Memory B cell (primary cell): ENCODE measurements around the gene SSRP1.
"Not testable (repeated sequence)": the region's sequence is repeated elsewhere in the genome, so short reads cannot be mapped to it uniquely, and the experiment has no call there.

Experiments used
- ATAC-seq: fragments of 150-1000 bp; cut with Tn5 transposase; 2 replicates; pipeline ENCODE4 v1.10.0; 2021; ENCODE audit warnings: low read depth, mild to moderate bottlenecking, moderate library complexity
- DNase-seq, 2 donors: peaks; one replicate each; pipeline ENCODE4 v3.0.0; 2022; ENCODE audit warnings: low spot score in 2 of 2
- H3K27ac Mint-ChIP-seq: one replicate; pipeline ENCODE4 v1.8.0; 2022; ENCODE audit warnings: mild to moderate bottlenecking, moderate library complexity, mixed read lengths
- H3K27me3 Mint-ChIP-seq: one replicate; pipeline ENCODE4 v1.8.0; 2022; ENCODE audit warnings: mixed read lengths
- H3K36me3 Mint-ChIP-seq: one replicate; pipeline ENCODE4 v1.8.0; 2022; ENCODE audit warnings: mild to moderate bottlenecking, mixed read lengths
- H3K4me1 Mint-ChIP-seq: one replicate; pipeline ENCODE4 v1.8.0; 2022; ENCODE audit warnings: mixed read lengths
- H3K4me3 Mint-ChIP-seq: one replicate; pipeline ENCODE4 v1.8.0; 2022; ENCODE audit warnings: mild to moderate bottlenecking, moderate library complexity, mixed read lengths
- H3K9me3 Mint-ChIP-seq: one replicate; pipeline ENCODE4 v1.8.0; 2022; ENCODE audit warnings: mixed read lengths

The SSRP1 gene

DNA sequence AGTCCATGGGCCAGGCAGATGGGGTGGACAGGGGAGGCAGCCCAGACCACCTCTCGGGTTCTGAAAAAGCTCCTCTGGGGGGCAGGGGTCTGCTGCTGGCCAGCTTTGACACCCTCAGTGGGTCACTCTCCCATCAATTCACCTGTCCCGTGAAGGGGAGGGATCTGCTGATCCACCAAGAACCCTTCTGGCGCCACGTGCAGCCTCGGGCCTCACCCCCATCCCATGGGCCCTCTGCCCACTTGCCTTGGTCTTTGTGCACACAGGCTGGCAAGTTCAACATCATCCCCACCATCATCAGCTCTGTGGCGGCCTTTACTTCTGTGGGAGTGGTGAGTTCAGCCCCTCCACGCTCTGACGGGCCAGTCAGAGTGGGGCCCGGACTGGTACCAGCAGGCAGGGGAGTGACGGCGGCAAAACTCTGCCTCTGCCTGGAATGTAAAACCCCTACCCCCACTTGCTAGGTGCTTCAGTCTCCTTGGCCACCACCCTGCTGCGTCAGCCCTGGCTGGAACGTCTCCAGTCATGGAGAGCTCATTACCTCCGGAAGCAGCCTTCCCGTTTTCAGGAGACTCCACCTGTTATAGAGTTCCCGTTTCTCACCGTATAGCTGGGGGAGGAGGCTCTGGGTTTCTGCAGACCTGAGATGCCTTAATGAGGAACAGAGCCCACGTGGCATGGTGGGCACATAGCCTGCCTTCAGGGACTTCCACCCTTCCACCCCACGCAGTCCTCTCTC, 32.6 kb upstream of the SSRP1 start:
- H3K27me3 Mint-ChIP-seq, result peaks cover 11% of the 10 kb centered on the region
- no peak overlapping the region for H3K27ac Mint-ChIP-seq
- H3K4me3 Mint-ChIP-seq, result no peak overlapping the region
- ATAC-seq (no peak), DNase-seq (no peak)
- H3K9me3 Mint-ChIP-seq, result no peaks in the 10 kb centered on the region
- no peaks in the 10 kb centered on the region for H3K4me1 Mint-ChIP-seq
- no peaks in the 10 kb centered on the region for H3K36me3 Mint-ChIP-seq

DNA sequence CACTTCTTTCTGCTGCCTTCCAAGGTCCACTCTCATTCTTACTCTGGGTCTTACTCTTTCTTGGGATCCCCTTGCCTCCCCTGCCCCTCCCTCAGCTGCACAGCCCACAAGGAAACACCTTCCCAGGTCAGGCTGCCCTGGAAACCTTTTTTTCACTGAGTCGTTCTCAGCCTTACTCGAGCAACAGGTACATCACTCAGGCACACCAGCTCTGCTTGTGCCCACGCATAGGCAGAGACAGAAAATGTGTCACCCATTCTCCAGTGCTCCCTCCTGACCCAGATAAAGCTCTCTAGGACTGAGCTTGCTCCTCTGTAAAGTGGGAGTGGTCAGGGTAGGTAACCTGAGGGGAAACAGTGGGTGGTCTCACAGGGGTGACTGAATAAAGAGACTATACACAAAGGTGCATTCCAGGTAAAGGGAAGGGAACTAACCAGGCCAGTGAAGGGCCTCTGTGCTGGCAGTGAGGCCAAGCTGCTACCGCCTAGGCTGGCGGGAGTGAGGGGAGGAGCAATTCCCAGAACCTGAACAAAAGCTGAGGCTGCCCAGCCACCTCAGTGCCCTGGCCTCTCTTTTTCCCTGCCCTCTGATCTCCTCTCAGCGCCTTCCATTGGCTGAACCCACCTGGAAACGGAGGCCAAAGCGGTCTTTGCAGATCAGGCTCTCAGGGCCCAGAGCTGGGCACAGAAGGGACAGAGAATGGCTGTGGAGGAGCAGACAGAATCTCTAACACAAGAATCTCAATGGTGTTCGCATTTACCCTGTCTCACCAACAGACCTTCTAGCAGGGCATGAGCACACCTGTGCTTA, 29.4 kb upstream of the SSRP1 start:
- H3K36me3 Mint-ChIP-seq, result no peaks in the 10 kb centered on the region
- H3K27me3 Mint-ChIP-seq, result peaks cover 14% of the 10 kb centered on the region
- H3K9me3 Mint-ChIP-seq, result no peaks in the 10 kb centered on the region
- no peak overlapping the region for H3K4me3 Mint-ChIP-seq
- no peak overlapping the region for H3K27ac Mint-ChIP-seq
- DNase-seq (no peak), ATAC-seq (no peak)
- no peaks in the 10 kb centered on the region for H3K4me1 Mint-ChIP-seq

DNA sequence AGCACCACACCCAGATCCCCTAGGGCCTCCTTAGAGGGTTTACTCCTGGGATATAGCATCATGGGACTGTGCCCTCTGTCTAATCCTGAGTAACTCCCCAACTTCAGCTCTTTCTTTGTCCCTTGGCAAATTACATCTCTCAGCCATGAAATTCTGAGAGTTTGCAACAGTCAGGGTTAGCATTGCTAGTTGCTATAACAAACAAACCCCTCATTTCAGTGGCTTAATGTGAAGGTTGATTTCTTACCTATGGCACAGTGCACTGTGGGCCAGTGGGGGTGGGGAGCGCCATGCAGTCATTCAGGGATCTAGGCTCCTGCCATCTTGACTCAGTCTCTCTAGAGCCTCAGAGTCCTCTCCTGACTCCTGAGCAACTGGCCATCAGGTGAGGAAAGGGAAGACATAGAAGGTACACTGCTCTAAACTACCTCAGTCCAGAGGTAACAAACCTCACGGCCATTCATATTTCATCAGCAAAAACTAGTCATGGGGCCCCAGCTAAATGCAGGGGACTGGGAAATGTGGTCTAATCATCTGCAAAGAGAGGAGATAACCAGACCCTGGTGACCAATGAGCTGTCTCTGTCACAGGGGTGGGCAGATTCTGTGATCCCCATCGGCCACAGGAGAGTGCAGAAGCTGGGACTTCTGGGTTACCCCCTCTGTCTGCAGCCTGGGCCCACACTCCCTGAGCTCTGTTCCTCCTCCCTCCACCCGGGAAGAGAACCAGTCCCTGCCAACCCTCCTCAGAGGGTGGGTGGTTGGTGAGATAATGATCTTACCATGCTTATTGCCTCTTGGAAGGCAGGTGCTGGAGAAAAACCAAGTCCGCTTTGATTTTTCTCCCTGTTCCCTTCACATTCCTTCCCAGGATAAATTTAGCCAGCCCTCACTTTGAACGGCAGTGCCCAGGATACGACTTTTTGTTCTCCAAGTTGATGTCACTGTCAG, 27.7 kb upstream of the SSRP1 start:
- H3K4me3 Mint-ChIP-seq, result no peak overlapping the region
- peaks cover 13% of the 10 kb centered on the region for H3K27me3 Mint-ChIP-seq
- DNase-seq (no peak), ATAC-seq (no peak)
- no peaks in the 10 kb centered on the region for H3K4me1 Mint-ChIP-seq
- no peaks in the 10 kb centered on the region for H3K9me3 Mint-ChIP-seq
- no peaks in the 10 kb centered on the region for H3K36me3 Mint-ChIP-seq
- H3K27ac Mint-ChIP-seq, result no peak overlapping the region

DNA sequence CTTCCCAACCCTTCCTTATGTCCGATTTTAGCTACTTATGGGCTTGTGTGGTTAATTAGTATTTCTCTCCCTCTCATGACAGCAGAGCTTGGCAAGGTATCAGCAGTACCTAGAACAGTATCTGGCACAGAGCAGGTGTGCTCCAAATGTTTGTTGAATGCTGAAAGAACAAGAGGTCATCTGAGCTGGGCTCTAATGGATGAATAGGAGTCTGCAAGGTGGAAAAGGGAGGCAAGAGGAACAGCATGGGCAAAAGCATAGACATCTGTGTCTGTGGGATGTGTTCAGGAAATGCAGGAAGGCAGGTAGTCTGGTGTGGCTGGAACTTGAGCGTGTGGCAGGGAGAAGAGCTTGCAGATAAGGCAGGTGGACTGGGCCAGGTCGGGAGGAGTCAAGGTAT, 26.2 kb upstream of the SSRP1 start:
- Mint-ChIP-seq H3K36me3 (no peaks in the 10 kb centered on the region), H3K27ac (no peak overlapping the region), H3K4me3 (no peak overlapping the region), H3K9me3 (no peaks in the 10 kb centered on the region), H3K4me1 (no peaks in the 10 kb centered on the region), H3K27me3 (peaks cover 13% of the 10 kb centered on the region)
- DNase-seq (no peak), ATAC-seq (no peak)

DNA sequence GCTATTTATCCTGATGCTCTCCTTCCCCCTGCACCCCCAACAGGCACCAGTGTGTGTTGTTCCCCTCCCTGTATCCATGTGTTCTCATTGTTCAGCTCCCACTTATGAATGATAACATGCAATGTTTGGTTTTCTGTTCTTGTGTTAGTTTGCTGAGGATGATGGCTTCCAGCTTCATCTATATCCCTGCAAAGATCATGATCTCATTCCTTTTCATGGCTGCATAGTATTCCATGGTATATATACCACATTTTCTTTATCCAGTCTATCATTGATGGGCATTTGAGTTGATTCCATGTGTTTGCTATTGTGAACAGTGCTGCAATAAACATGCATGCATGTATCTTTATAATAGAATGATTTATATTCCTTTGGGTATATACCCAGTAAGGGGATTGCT, 25.7 kb upstream of the SSRP1 start:
- H3K9me3 Mint-ChIP-seq, DNase-seq, H3K4me3 Mint-ChIP-seq, H3K27ac Mint-ChIP-seq, H3K36me3 Mint-ChIP-seq, H3K4me1 Mint-ChIP-seq, ATAC-seq: not testable (repeated sequence)
- H3K27me3 Mint-ChIP-seq, result peaks cover 12% of the 10 kb centered on the region

DNA sequence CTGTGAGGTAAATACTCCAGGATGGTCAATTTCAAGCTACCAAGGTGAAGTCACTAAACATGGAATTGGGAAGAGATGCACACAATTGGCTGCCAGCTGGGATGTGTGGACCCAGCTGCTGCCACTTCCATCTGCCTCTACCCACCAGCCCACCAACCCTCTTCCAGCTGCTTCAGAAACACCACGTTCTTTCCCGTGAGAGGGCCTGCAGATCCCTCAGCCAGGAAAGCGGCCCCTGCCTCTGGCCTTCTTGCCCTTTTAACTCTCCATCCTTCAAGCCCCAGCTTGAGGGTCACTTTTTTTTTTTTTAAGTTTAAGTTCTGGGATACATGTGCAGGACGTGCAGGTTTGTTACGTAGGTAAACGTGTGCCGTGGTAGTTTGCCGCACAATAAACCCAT, 25.3 kb upstream of the SSRP1 start:
- Mint-ChIP-seq H3K27me3 (peaks cover 12% of the 10 kb centered on the region), H3K4me3 (no peak overlapping the region)

DNA sequence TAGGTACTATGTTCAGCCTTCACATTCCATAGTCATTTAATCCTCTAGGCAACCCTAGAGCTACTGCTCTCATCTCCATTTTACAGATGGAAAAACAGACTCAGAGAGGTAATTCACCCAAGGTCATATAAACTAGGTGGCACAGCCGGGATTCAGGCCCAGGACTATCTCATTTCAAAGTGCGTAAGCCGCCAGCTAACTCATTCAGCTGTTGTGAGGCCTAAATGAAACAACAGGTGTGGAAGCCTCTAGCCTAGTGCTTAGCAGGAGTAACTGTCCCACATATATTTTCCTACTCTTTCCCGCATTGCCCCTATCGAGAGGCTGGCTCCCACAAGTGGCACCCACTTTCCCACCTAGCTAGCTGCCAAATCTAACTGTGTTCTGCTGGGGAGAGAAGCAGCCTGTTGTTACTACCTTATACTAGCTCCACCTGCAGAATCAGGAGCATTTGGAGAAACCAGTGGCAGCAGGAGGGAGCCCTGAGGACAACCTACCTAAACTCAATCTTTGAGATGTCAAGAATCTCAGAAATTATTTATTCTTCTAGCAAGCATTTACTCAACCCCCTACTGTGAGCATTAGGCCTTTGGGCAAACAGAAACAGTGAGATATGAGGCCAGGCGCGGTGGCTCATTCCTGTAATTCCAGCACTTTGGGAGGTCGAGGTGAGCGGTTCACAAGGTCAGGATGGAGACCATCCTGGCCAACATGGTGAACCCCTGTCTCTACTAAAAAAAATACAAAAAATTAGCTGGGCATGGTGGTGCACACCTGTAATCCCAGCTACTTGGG, 24.4 kb upstream of the SSRP1 start:
- Mint-ChIP-seq H3K27me3 (peaks cover 8% of the 10 kb centered on the region), H3K4me1 (no peaks in the 10 kb centered on the region), H3K4me3 (no peak overlapping the region), H3K27ac (no peak overlapping the region), H3K36me3 (no peaks in the 10 kb centered on the region), H3K9me3 (no peaks in the 10 kb centered on the region)
- DNase-seq (no peak), ATAC-seq (no peak)

More for the DNA sequence above, 25.3 kb upstream of the SSRP1 start:
- no peak for ATAC-seq
- H3K27ac Mint-ChIP-seq, result no peak overlapping the region
- H3K36me3 Mint-ChIP-seq, result no peaks in the 10 kb centered on the region
- DNase-seq, result no peak
- no peaks in the 10 kb centered on the region for H3K4me1 Mint-ChIP-seq
- H3K9me3 Mint-ChIP-seq, result no peaks in the 10 kb centered on the region

DNA sequence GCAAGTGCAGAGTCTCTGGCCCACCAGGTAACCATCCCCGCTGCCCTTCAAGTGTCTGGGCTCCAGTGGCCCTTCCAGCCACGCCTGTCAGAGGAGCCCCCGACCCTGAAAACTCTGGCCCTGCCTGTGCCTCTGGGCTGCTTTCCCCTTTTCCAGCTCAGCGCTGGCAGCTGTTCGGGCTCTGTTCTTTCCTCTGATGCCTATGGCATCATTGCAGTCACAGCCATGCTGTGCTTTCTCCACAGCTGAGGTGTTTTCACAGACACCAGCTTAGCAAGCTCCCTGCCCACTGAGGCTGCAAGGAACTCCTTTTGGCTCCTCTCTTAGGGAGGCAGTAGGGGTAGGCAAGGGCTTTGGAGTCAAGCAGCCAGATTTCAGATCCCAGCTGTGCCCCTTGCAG, 23.7 kb upstream of the SSRP1 start:
- no peak for DNase-seq
- no peaks in the 10 kb centered on the region for H3K36me3 Mint-ChIP-seq
- H3K27me3 Mint-ChIP-seq, result peaks cover 14% of the 10 kb centered on the region
- H3K4me3 Mint-ChIP-seq, result no peak overlapping the region
- no peaks in the 10 kb centered on the region for H3K9me3 Mint-ChIP-seq
- no peak overlapping the region for H3K27ac Mint-ChIP-seq
- peaks cover 4% of the 10 kb centered on the region for H3K4me1 Mint-ChIP-seq
- no peak for ATAC-seq

DNA sequence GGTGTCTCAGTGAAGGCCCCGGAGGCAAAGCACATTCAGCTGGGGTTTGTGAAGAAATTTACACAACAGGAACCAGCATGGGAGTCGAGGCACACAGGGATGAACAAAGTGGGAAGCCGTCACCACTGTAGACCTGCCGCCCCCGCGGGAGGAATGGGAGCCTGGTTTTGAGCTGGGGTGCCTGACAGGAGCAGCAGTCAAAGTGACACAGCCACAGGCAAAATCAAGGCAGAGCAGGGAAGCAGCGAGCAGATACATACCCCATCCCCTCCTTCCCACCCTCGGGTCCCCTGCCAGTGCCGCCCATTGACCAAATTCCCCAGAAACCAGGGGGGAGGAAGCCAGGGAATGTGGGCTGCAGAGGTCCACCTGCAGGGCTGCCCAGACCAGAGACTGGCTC, 23.3 kb upstream of the SSRP1 start:
- no peak overlapping the region for H3K4me3 Mint-ChIP-seq
- peaks cover 12% of the 10 kb centered on the region for H3K27me3 Mint-ChIP-seq
- ATAC-seq, result no peak
- H3K27ac Mint-ChIP-seq, result no peak overlapping the region
- no peaks in the 10 kb centered on the region for H3K36me3 Mint-ChIP-seq
- no peaks in the 10 kb centered on the region for H3K9me3 Mint-ChIP-seq
- peaks cover 4% of the 10 kb centered on the region for H3K4me1 Mint-ChIP-seq
- no peak for DNase-seq

DNA sequence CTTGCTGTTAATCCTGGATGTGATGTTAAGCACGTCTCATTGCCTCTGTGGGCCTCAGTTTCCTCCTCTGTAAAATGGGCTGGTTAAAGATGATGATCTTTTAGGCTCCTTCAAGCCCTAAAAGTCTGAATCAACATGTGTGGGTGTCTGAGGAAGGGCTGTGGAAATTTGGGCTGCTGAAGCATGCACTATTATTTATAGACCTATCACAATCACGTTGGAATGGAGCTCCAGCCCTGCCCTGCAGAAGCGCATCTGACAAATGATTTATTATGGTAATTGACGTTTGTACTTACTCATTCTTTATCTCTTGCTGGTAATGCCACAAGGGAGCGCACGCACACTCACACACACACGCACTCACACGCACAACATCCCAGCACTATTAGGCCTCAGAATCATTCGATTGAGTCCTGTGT, 22.9 kb upstream of the SSRP1 start:
- no peak for ATAC-seq
- H3K27ac Mint-ChIP-seq, result no peak overlapping the region
- H3K4me1 Mint-ChIP-seq, result peaks cover 4% of the 10 kb centered on the region
- no peak for DNase-seq
- H3K27me3 Mint-ChIP-seq, result peaks cover 11% of the 10 kb centered on the region
- H3K9me3 Mint-ChIP-seq, result no peaks in the 10 kb centered on the region
- H3K36me3 Mint-ChIP-seq, result no peaks in the 10 kb centered on the region
- no peak overlapping the region for H3K4me3 Mint-ChIP-seq

DNA sequence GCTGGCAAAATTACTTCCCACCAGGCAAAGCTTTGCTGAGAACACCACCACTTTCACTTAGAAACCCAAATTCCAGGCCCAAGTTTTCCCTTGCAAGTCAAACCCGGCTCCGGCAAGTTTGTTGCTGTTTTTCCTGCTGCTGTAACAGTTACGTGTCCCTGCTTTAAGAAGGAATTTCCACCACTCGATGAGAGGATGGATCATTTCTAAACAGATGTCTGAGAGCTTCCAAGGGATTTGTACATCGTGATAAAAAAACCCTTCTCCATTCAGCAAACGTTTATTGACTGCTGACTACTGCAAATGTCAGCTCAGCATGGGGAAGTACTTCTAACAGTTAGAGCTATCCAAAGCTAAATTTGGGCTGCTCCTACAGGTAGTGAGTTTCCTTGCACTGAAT, 22.2 kb upstream of the SSRP1 start:
- Mint-ChIP-seq H3K27me3 (peaks cover 11% of the 10 kb centered on the region), H3K4me3 (no peak overlapping the region), H3K36me3 (no peaks in the 10 kb centered on the region), H3K27ac (no peak overlapping the region), H3K4me1 (peaks cover 4% of the 10 kb centered on the region), H3K9me3 (no peaks in the 10 kb centered on the region)
- ATAC-seq, result no peak
- DNase-seq, result no peak

DNA sequence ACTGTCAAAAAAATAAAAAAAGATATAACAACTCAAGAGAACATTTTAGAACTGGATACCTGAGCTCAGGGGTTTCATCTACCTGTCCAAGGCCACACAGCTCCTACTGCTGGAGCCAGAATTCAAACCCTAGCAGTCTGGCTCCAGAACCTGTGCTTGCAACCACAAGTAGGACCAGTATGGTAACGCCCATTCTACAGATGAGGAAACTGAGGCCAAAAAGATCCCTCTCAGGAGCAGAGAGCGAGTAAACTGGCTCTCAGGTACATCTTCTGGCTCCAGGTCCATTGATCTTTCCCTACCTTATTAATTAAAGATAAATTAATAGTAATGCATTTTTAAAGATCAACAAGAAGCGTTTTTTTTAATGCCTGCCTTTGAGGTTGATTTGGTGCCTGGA, 21.6 kb upstream of the SSRP1 start:
- peaks cover 11% of the 10 kb centered on the region for H3K27me3 Mint-ChIP-seq

DNA sequence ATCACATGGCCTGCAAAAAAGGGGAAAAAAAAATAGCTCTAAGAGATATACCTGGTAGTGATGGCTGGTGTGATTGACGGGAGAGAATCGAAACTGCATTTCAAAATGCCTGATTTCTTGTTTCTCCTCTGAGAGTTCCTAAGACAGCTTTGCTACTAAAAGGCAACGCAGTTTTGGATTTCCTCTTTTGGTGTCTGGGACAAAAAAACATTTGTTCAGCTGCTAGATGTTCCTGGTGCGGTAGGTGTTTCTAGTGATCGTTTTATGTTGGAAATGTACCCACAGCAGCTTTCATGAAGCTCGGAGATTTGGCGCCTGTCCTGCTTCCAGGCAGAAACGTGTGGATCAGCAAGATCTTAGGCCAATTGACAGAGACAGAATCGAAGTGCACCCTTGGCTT, 20.6 kb upstream of the SSRP1 start:
- H3K4me1 Mint-ChIP-seq, result peaks cover 4% of the 10 kb centered on the region
- H3K36me3 Mint-ChIP-seq, result peaks cover 3% of the 10 kb centered on the region
- H3K27ac Mint-ChIP-seq, result no peak overlapping the region
- ATAC-seq (no peak), DNase-seq (no peak)
- peaks cover 3% of the 10 kb centered on the region for H3K9me3 Mint-ChIP-seq
- H3K27me3 Mint-ChIP-seq, result peaks cover 8% of the 10 kb centered on the region
- no peak overlapping the region for H3K4me3 Mint-ChIP-seq

More for the DNA sequence above, 21.6 kb upstream of the SSRP1 start:
- H3K4me3 Mint-ChIP-seq, result no peak overlapping the region
- H3K9me3 Mint-ChIP-seq, result no peaks in the 10 kb centered on the region
- H3K27ac Mint-ChIP-seq, result no peak overlapping the region
- no peaks in the 10 kb centered on the region for H3K36me3 Mint-ChIP-seq
- DNase-seq, result no peak
- ATAC-seq, result no peak
- peaks cover 4% of the 10 kb centered on the region for H3K4me1 Mint-ChIP-seq
